ENCODE data around the gene IL1RN. TPM values are rescaled to one million over a fixed set of nuclear protein-coding genes. Genes with fewer than 3 reads are reported as not detected.

Gene IL1RN
- total and polyA plus RNA-seq, 2 of the 13 experiments (the other 11 are each of a cell fraction or from before 2014, with no cell fraction given), result 21.2 to 101 TPM

DNA sequence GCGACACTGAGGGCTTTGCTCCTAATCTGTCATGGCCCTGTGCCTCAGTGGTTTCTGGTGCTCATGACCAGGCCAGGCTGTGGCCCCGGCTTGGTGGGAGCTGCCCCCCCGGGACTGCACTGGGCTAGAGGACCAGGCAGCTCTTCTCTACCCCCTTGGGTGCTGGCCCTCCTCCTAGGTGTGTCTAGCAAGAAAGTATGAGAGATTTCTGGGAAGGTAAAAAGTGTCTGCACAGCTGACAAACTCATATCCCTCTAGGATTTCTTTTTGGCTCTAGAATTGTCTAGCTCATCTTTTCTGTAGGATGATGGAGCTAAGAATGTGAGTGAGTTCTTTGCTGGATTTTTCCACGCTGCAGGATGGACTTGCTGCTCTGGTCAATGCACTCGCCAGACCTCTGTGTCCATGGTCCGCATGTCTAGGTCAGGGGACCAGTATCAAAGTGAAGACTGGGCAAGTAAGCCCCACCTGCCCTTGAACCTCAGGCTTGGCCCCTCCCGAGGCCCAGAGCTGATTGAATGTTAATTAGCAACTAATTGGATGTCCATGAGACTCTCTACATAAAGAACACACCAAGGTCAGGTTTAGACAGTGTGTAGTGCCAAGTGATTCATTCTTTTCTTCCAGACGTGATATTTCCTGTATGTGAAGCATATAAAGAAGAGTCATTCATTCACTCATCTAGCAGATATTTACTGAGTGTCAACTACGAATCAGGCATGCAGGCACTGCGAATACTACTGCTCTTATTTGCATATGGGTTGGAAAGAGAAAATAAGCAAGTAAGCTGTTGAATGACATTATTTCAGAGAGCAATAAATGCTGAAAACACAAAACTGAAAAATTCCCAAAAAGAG, 30.7 kb downstream of the IL1RN start (continued):
- TF ChIP-seq, protein P1, sequence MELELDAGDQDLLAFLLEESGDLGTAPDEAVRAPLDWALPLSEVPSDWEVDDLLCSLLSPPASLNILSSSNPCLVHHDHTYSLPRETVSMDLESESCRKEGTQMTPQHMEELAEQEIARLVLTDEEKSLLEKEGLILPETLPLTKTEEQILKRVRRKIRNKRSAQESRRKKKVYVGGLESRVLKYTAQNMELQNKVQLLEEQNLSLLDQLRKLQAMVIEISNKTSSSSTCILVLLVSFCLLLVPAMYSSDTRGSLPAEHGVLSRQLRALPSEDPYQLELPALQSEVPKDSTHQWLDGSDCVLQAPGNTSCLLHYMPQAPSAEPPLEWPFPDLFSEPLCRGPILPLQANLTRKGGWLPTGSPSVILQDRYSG (CRISPR knock-in tag; IDR thresholded peaks at IDR 0.05), result 0 out of 2 replicates have a peak, but pooled peaks have one; percentile 64
- TF ChIP-seq JDP2 (CRISPR knock-in tag; IDR thresholded peaks at IDR 0.05; ENCODE audit: borderline replicate concordance) (no peak), ZSCAN9 (CRISPR knock-in tag; IDR thresholded peaks at IDR 0.05; ENCODE audit: borderline replicate concordance) (no peak), MED1 (CRISPR knock-in tag; IDR thresholded peaks at IDR 0.05) (peak; percentile 35; the same call in 1 of the 2 replicates), ZNF879 (CRISPR knock-in tag; IDR thresholded peaks at IDR 0.05) (no peak; the same call in 1 of the 2 replicates), RBM22 (optimal IDR thresholded peaks at IDR 0.05; ENCODE audit: low read length) (no peak), SMC3 (IDR thresholded peaks at IDR 0.05; ENCODE audit: low read length) (no peak), AKAP8 (CRISPR knock-in tag; IDR thresholded peaks at IDR 0.05) (no peak), EHMT2 (IDR thresholded peaks at IDR 0.05; ENCODE audit: borderline replicate concordance, low read depth, low read length) (no peak), ZNF772 (CRISPR knock-in tag; IDR thresholded peaks at IDR 0.05) (no peak), TOPORS (CRISPR knock-in tag; IDR thresholded peaks at IDR 0.05) (0 out of 2 replicates have a peak, but pooled peaks have one; percentile 32), CBX2 (IDR thresholded peaks at IDR 0.05; ENCODE audit: low read depth, low read length) (no peak), CBX2 (CRISPR knock-in tag; IDR thresholded peaks at IDR 0.05; ENCODE audit: low read depth) (no peak; the same call in 1 of the 2 replicates)
- TF ChIP-seq, protein P2, sequence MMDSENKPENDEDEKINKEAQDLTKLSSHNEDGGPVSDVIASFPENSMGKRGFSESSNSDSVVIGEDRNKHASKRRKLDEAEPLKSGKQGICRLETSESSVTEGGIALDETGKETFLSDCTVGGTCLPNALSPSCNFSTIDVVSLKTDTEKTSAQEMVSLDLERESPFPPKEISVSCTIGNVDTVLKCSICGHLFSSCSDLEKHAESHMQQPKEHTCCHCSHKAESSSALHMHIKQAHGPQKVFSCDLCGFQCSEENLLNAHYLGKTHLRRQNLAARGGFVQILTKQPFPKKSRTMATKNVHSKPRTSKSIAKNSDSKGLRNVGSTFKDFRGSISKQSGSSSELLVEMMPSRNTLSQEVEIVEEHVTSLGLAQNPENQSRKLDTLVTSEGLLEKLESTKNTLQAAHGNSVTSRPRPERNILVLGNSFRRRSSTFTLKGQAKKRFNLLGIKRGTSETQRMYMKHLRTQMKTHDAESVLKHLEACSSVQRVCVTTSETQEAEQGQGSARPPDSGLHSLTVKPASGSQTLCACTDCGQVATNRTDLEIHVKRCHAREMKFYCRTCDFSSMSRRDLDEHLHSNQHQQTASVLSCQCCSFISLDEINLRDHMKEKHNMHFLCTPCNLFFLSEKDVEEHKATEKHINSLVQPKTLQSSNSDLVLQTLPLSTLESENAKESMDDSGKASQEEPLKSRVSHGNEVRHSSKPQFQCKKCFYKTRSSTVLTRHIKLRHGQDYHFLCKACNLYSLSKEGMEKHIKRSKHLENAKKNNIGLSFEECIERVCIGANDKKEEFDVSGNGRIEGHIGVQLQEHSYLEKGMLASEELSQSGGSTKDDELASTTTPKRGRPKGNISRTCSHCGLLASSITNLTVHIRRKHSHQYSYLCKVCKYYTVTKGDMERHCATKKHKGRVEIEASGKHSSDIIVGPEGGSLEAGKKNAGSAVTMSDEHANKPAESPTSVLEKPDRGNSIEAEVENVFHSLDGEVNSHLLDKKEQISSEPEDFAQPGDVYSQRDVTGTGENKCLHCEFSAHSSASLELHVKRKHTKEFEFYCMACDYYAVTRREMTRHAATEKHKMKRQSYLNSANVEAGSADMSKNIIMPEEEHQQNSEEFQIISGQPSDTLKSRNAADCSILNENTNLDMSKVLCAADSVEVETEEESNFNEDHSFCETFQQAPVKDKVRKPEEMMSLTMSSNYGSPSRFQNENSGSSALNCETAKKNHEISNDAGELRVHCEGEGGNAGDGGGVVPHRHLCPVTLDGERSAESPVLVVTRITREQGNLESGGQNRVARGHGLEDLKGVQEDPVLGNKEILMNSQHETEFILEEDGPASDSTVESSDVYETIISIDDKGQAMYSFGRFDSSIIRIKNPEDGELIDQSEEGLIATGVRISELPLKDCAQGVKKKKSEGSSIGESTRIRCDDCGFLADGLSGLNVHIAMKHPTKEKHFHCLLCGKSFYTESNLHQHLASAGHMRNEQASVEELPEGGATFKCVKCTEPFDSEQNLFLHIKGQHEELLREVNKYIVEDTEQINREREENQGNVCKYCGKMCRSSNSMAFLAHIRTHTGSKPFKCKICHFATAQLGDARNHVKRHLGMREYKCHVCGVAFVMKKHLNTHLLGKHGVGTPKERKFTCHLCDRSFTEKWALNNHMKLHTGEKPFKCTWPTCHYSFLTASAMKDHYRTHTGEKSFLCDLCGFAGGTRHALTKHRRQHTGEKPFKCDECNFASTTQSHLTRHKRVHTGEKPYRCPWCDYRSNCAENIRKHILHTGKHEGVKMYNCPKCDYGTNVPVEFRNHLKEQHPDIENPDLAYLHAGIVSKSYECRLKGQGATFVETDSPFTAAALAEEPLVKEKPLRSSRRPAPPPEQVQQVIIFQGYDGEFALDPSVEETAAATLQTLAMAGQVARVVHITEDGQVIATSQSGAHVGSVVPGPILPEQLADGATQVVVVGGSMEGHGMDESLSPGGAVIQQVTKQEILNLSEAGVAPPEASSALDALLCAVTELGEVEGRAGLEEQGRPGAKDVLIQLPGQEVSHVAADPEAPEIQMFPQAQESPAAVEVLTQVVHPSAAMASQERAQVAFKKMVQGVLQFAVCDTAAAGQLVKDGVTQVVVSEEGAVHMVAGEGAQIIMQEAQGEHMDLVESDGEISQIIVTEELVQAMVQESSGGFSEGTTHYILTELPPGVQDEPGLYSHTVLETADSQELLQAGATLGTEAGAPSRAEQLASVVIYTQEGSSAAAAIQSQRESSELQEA (CRISPR knock-in tag; IDR thresholded peaks at IDR 0.05; ENCODE audit: not compliant biosample characterization), result no peak
- TF ChIP-seq, protein P3, sequence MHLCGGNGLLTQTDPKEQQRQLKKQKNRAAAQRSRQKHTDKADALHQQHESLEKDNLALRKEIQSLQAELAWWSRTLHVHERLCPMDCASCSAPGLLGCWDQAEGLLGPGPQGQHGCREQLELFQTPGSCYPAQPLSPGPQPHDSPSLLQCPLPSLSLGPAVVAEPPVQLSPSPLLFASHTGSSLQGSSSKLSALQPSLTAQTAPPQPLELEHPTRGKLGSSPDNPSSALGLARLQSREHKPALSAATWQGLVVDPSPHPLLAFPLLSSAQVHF (CRISPR knock-in tag; IDR thresholded peaks at IDR 0.05), result no peak
- TF ChIP-seq, protein P4, sequence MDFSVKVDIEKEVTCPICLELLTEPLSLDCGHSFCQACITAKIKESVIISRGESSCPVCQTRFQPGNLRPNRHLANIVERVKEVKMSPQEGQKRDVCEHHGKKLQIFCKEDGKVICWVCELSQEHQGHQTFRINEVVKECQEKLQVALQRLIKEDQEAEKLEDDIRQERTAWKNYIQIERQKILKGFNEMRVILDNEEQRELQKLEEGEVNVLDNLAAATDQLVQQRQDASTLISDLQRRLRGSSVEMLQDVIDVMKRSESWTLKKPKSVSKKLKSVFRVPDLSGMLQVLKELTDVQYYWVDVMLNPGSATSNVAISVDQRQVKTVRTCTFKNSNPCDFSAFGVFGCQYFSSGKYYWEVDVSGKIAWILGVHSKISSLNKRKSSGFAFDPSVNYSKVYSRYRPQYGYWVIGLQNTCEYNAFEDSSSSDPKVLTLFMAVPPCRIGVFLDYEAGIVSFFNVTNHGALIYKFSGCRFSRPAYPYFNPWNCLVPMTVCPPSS (IDR thresholded peaks at IDR 0.05), result no peak
- TF ChIP-seq, protein P5, sequence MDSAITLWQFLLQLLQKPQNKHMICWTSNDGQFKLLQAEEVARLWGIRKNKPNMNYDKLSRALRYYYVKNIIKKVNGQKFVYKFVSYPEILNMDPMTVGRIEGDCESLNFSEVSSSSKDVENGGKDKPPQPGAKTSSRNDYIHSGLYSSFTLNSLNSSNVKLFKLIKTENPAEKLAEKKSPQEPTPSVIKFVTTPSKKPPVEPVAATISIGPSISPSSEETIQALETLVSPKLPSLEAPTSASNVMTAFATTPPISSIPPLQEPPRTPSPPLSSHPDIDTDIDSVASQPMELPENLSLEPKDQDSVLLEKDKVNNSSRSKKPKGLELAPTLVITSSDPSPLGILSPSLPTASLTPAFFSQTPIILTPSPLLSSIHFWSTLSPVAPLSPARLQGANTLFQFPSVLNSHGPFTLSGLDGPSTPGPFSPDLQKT (CRISPR knock-in tag; IDR thresholded peaks at IDR 0.05; ENCODE audit: borderline replicate concordance), result no peak
